ENCODE results near the gene ZFAND3. TPM values are rescaled to one million over a fixed set of nuclear protein-coding genes. Genes with fewer than 3 reads are reported as not detected.
"Not testable (repeated sequence)": the region's sequence is repeated elsewhere in the genome, so short reads cannot be mapped to it uniquely, and the experiment has no call there.

The ZFAND3 gene
- total RNA-seq, 2 experiments from 2014 or later = 8.3 to 33.8 TPM

DNA sequence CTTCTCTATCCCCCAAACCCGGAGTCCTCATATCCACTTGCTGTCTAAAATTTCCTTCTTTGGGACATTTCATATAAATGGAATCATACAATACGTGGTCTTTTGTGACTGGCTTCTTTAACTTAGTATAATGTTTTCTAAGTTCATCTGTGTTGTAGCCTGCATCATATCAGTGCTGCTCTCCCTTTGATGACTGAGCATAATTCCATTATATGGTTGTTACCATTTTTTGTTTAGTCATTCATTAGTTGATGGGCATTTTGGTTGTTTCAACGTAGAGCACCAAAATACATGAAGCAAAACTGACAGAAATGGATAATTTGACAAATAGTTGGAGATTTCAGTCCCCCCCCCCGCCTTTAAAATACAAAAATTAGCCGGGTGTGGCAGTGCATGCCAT is 71.5 kb downstream of the ZFAND3 start:
- no peak overlapping the region for H3K27ac ChIP-seq (ENCODE audit: low read depth, low read length, poor library complexity, severe bottlenecking)
- intact Hi-C loops (cut with micrococcal nuclease; ENCODE audit: unreplicated experiment) = no loop called here
- TF ChIP-seq, protein P1, sequence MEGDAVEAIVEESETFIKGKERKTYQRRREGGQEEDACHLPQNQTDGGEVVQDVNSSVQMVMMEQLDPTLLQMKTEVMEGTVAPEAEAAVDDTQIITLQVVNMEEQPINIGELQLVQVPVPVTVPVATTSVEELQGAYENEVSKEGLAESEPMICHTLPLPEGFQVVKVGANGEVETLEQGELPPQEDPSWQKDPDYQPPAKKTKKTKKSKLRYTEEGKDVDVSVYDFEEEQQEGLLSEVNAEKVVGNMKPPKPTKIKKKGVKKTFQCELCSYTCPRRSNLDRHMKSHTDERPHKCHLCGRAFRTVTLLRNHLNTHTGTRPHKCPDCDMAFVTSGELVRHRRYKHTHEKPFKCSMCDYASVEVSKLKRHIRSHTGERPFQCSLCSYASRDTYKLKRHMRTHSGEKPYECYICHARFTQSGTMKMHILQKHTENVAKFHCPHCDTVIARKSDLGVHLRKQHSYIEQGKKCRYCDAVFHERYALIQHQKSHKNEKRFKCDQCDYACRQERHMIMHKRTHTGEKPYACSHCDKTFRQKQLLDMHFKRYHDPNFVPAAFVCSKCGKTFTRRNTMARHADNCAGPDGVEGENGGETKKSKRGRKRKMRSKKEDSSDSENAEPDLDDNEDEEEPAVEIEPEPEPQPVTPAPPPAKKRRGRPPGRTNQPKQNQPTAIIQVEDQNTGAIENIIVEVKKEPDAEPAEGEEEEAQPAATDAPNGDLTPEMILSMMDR (conservative IDR thresholded peaks at IDR 0.05; ENCODE audit: low read length) = no peak
- no peak for TF ChIP-seq EZH2phosphoT487 (IDR thresholded peaks at IDR 0.05; ENCODE audit: borderline replicate concordance, low read depth, low read length)
- BruUV-seq (replicated peaks) = no TSS peak
- 0 out of 2 replicates have a peak, but pooled peaks cover 3% of the 10 kb centered on the region for H3K9me3 ChIP-seq (ENCODE audit: low read length)
- ChIA-PET CTCF (ENCODE audit: unreplicated experiment) (no interaction called here), POLR2A (interaction anchor here (0.6 to 1.6 kb wide), 3 partner anchors 10 to 1861 kb away, joined by 3 to 4 read pairs (median 4); no protein-coding TSS in a partner anchor)
- H3K4me2 ChIP-seq (ENCODE audit: low read length) = no peak overlapping the region
- no peaks in the 10 kb centered on the region for H3K79me2 ChIP-seq (ENCODE audit: insufficient read depth, low read depth, low read length)
- peaks cover 13% of the 10 kb centered on the region; the same call in 1 of the 2 replicates for H4K20me1 ChIP-seq (ENCODE audit: insufficient read depth, low read length)
- H2AFZ ChIP-seq (ENCODE audit: low read length) = no peak overlapping the region
- no peak overlapping the region for H3K4me3 ChIP-seq (ENCODE audit: low read depth, low read length, poor library complexity, severe bottlenecking)
- H3K4me1 ChIP-seq (ENCODE audit: insufficient read depth, low read length, poor library complexity, severe bottlenecking) = peaks cover 13% of the 10 kb centered on the region
- H3K36me3 ChIP-seq (ENCODE audit: insufficient read depth, low read length) = no peaks in the 10 kb centered on the region
- no peak for DNase-seq (ENCODE audit: low spot score)
- H3K9me2 ChIP-seq (ENCODE audit: insufficient read depth, low read length) = no peaks in the 10 kb centered on the region

- no peak overlapping the region for H3K4me3 ChIP-seq (ENCODE audit: low read depth, low read length, poor library complexity, severe bottlenecking)
- TF ChIP-seq, protein P1 (conservative IDR thresholded peaks at IDR 0.05; ENCODE audit: low read length) = no peak
- no peak for TF ChIP-seq EZH2phosphoT487 (IDR thresholded peaks at IDR 0.05; ENCODE audit: borderline replicate concordance, low read depth, low read length)
- no peaks in the 10 kb centered on the region for H3K36me3 ChIP-seq (ENCODE audit: insufficient read depth, low read length)
- H3K9me2 ChIP-seq (ENCODE audit: insufficient read depth, low read length) = no peaks in the 10 kb centered on the region
- no peak overlapping the region for H3K4me2 ChIP-seq (ENCODE audit: low read length)
- no peak overlapping the region for H3K27ac ChIP-seq (ENCODE audit: low read depth, low read length, poor library complexity, severe bottlenecking)
- ChIA-PET CTCF (ENCODE audit: unreplicated experiment) (no interaction called here), POLR2A (interaction anchor here (0.6 to 0.7 kb wide), 3 partner anchors 17 to 209 kb away, joined by 3 to 6 read pairs (median 5); no protein-coding TSS in a partner anchor)
- no peak overlapping the region for H2AFZ ChIP-seq (ENCODE audit: low read length)
- no peak for DNase-seq (ENCODE audit: low spot score)
- intact Hi-C loops (cut with micrococcal nuclease; ENCODE audit: unreplicated experiment) = no loop called here
- H3K4me1 ChIP-seq (ENCODE audit: insufficient read depth, low read length, poor library complexity, severe bottlenecking) = peaks cover 13% of the 10 kb centered on the region
- H3K9me3 ChIP-seq (ENCODE audit: low read length) = 0 out of 2 replicates have a peak, but pooled peaks cover 3% of the 10 kb centered on the region
- H4K20me1 ChIP-seq (ENCODE audit: insufficient read depth, low read length) = no peaks in the 10 kb centered on the region
- no TSS peak for BruUV-seq (replicated peaks)
- no peaks in the 10 kb centered on the region for H3K79me2 ChIP-seq (ENCODE audit: insufficient read depth, low read depth, low read length)
Measured at GRCh38 chr6:37893257-37893656, 73.7 kb downstream of the ZFAND3 start.

GRCh38 chr6:37893734-37894133 is 74.2 kb downstream of the ZFAND3 start:
- H3K36me3 ChIP-seq (ENCODE audit: insufficient read depth, low read length); H3K9me3 ChIP-seq (ENCODE audit: low read length); BruUV-seq (replicated peaks); intact Hi-C loops (cut with micrococcal nuclease; ENCODE audit: unreplicated experiment); H3K27ac ChIP-seq (ENCODE audit: low read depth, low read length, poor library complexity, severe bottlenecking); CTCF ChIA-PET (ENCODE audit: unreplicated experiment); H3K9me2 ChIP-seq (ENCODE audit: insufficient read depth, low read length); H3K4me2 ChIP-seq (ENCODE audit: low read length); H3K79me2 ChIP-seq (ENCODE audit: insufficient read depth, low read depth, low read length); H3K4me3 ChIP-seq (ENCODE audit: low read depth, low read length, poor library complexity, severe bottlenecking); H4K20me1 ChIP-seq (ENCODE audit: insufficient read depth, low read length); H2AFZ ChIP-seq (ENCODE audit: low read length): not testable (repeated sequence)
- peaks cover 13% of the 10 kb centered on the region for H3K4me1 ChIP-seq (ENCODE audit: insufficient read depth, low read length, poor library complexity, severe bottlenecking)
- DNase-seq (ENCODE audit: low spot score) = peak; percentile 43
- POLR2A ChIA-PET = interaction anchor here (0.7 kb wide), 1 partner anchor 16 kb away, joined by 3 read pairs; no protein-coding TSS in a partner anchor

Data from OCI-LY7 (cell line).